Right cardiac atrium (tissue), 5 donors: Measurements from ENCODE around the gene IMMP2L. TPM values are rescaled to one million over a fixed set of nuclear protein-coding genes. Genes with fewer than 3 reads are reported as not detected.

Experiments
- ATAC-seq, 2 donors: fragments of 200-7000 bp; cut with Tn5 transposase; one replicate each; pipeline versions ENCODE4 v1.8.0 to v1.9.1; 2020; ENCODE audit warnings: moderate library complexity in 2 of 2, mild to moderate bottlenecking in 1 of 2
- DNase-seq, 3 donors: peaks; one replicate each; pipeline ENCODE4 v3.0.0-alpha.2; 2020
- H3K27ac ChIP-seq: one replicate; pipeline ENCODE4 v1.5.1; 2013; ENCODE audit warnings: mild to moderate bottlenecking, low read length, control low read depth, moderate library complexity
- H3K27me3 ChIP-seq: one replicate; pipeline ENCODE4 v1.6.1; 2013; ENCODE audit not compliant: control insufficient read depth, insufficient read depth
- H3K4me1 ChIP-seq: one replicate; pipeline ENCODE4 v1.6.1; 2013; ENCODE audit warnings: low read length; ENCODE audit not compliant: control insufficient read depth, insufficient read depth
- H3K4me3 ChIP-seq: one replicate; pipeline ENCODE4 v1.5.1; 2013; ENCODE audit warnings: low read length, control low read depth
- H3K9me3 ChIP-seq: one replicate; pipeline ENCODE4 v1.6.1; 2013; ENCODE audit warnings: low read length; ENCODE audit not compliant: control insufficient read depth
- WGBS: extraction: QIAGEN DNeasy Blood & Tissue Kit; methylation state at CpG from one replicate; pipeline ENCODE4 v1.1.7; 2013; 5-methylcytosine and 5-hydroxymethylcytosine counted together
- intact Hi-C, 4 donors: fragments of 100-400 bp; cut with DNase I; formaldehyde crosslinking; loops; one replicate each; pipeline versions ENCODE4 v1.11.0 to v1.14.0; 2022 to 2023
- polyA plus RNA-seq: library from polyadenylated mRNA; stranded (reverse); fragments of 200-250 nt; gene quantifications from one replicate; pipeline ENCODE4 v1.2.3, GENCODE V29; 2013
- total RNA-seq, 4 donors: library from RNA; stranded (reverse); fragmentation: NEBNext Ultra II Directional; extraction: Animal tissue kit (Norgen Biotek cat#: 25700); gene quantifications; one replicate each; pipeline ENCODE4 v1.2.1, GENCODE V29; 2021
- donor health status: healthy with polysubstance abuse.
- donor health status: DM: no; HTN: yes; CAD: no.
- donor health status: DM: no; HTN: no; CAD: no.
- donor health status: DM: no; HTN: yes; CAD: no; lungs with severe emphysema.
- donor health status: DM: yes; HTN: yes; CAD: no.

The IMMP2L gene
- total and polyA plus RNA-seq, 5 donors: 6.6 to 16.2 (median 13.9) TPM

- intact Hi-C loops: no loop called here
- 91% methylated on average over 2 of the region's 2 CpGs for WGBS
- DNase-seq (no peak), ATAC-seq (no peak)
- Histone ChIP-seq H3K9me3 (no peaks in the 10 kb centered on the region), H3K27me3 (no peaks in the 10 kb centered on the region), H3K27ac (no peak overlapping the region), H3K4me3 (no peak overlapping the region), H3K4me1 (no peaks in the 10 kb centered on the region)
Measured at GRCh38 chr7:110914263-110914662, 648.0 kb downstream of the IMMP2L start.

GRCh38 chr7:110911632-110912031, 650.7 kb downstream of the IMMP2L start:
- no peaks in the 10 kb centered on the region for H3K27me3 ChIP-seq
- no peak overlapping the region for H3K4me3 ChIP-seq
- no peaks in the 10 kb centered on the region for H3K9me3 ChIP-seq
- ATAC-seq (no peak), DNase-seq (no peak)
- intact Hi-C loops: no loop called here
- H3K27ac ChIP-seq: no peak overlapping the region
- 88% methylated on average over 2 of the region's 2 CpGs for WGBS
- peaks cover 2% of the 10 kb centered on the region for H3K4me1 ChIP-seq

- no peak overlapping the region for H3K27ac ChIP-seq
- intact Hi-C loops: no loop called here
- no peaks in the 10 kb centered on the region for H3K9me3 ChIP-seq
- H3K4me3 ChIP-seq: no peak overlapping the region
- ATAC-seq (peak; percentile 60 to 62), DNase-seq (no peak)
- WGBS: 42% methylated on average over 3 of the region's 3 CpGs
- no peaks in the 10 kb centered on the region for H3K27me3 ChIP-seq
- H3K4me1 ChIP-seq: peaks cover 2% of the 10 kb centered on the region
Measured at GRCh38 chr7:110909117-110909516, 653.2 kb downstream of the IMMP2L start.

- H3K9me3 ChIP-seq: no peaks in the 10 kb centered on the region
- H3K27me3 ChIP-seq: no peaks in the 10 kb centered on the region
- ATAC-seq: no peak
- no peak overlapping the region for H3K4me3 ChIP-seq
- peaks cover 2% of the 10 kb centered on the region for H3K4me1 ChIP-seq
- no peak for DNase-seq
- intact Hi-C loops: no loop called here
- 85% methylated on average over 4 of the region's 4 CpGs for WGBS
- H3K27ac ChIP-seq: no peak overlapping the region
Measured at GRCh38 chr7:110905773-110906566, 656.3 kb downstream of the IMMP2L start.

- no peak for ATAC-seq
- no peaks in the 10 kb centered on the region for H3K9me3 ChIP-seq
Measured at GRCh38 chr7:110898516-110898915, 663.8 kb downstream of the IMMP2L start.

GRCh38 chr7:110897538-110897937, 664.8 kb downstream of the IMMP2L start:
- Histone ChIP-seq H3K27me3 (no peaks in the 10 kb centered on the region), H3K4me3 (no peak overlapping the region), H3K27ac (no peak overlapping the region), H3K9me3 (no peaks in the 10 kb centered on the region), H3K4me1 (no peaks in the 10 kb centered on the region)
- 88% methylated on average over 1 of the region's 1 CpG for WGBS
- intact Hi-C loops: no loop called here
- no peak for DNase-seq
- no peak for ATAC-seq

More at GRCh38 chr7:110898516-110898915, 663.8 kb downstream of the IMMP2L start:
- Histone ChIP-seq H3K4me1 (no peaks in the 10 kb centered on the region), H3K4me3 (no peak overlapping the region), H3K27me3 (no peaks in the 10 kb centered on the region), H3K27ac (no peak overlapping the region)
- intact Hi-C loops: no loop called here
- no peak for DNase-seq

- no peak overlapping the region for H3K4me3 ChIP-seq
- H3K4me1 ChIP-seq: no peaks in the 10 kb centered on the region
- no peaks in the 10 kb centered on the region for H3K9me3 ChIP-seq
- no peak for DNase-seq
- H3K27ac ChIP-seq: no peak overlapping the region
- intact Hi-C loops: no loop called here
- no peak for ATAC-seq
- WGBS: 91% methylated on average over 1 of the region's 1 CpG
- H3K27me3 ChIP-seq: no peaks in the 10 kb centered on the region
Measured at GRCh38 chr7:110894111-110894510, 668.2 kb downstream of the IMMP2L start.

GRCh38 chr7:110891197-110891596, 671.1 kb downstream of the IMMP2L start:
- 98% methylated on average over 2 of the region's 2 CpGs for WGBS
- no peak overlapping the region for H3K4me3 ChIP-seq
- no peaks in the 10 kb centered on the region for H3K27me3 ChIP-seq
- ATAC-seq (no peak), DNase-seq (no peak)
- no peaks in the 10 kb centered on the region for H3K9me3 ChIP-seq
- intact Hi-C loops: no loop called here
- H3K4me1 ChIP-seq: no peaks in the 10 kb centered on the region
- no peak overlapping the region for H3K27ac ChIP-seq

GRCh38 chr7:110890101-110890500, 672.2 kb downstream of the IMMP2L start:
- no peaks in the 10 kb centered on the region for H3K4me1 ChIP-seq
- WGBS: 93% methylated on average over 4 of the region's 4 CpGs
- no peak for ATAC-seq
- no peak for DNase-seq
- H3K4me3 ChIP-seq: no peak overlapping the region
- intact Hi-C loops: no loop called here
- H3K27ac ChIP-seq: no peak overlapping the region
- H3K9me3 ChIP-seq: no peaks in the 10 kb centered on the region
- H3K27me3 ChIP-seq: no peaks in the 10 kb centered on the region

- Histone ChIP-seq H3K4me1 (no peaks in the 10 kb centered on the region), H3K27ac (no peak overlapping the region), H3K27me3 (no peaks in the 10 kb centered on the region), H3K9me3 (no peaks in the 10 kb centered on the region), H3K4me3 (no peak overlapping the region)
- DNase-seq (no peak), ATAC-seq (no peak)
- WGBS: 88% methylated on average over 6 of the region's 6 CpGs
- intact Hi-C loops: no loop called here
Measured at GRCh38 chr7:110889335-110889734, 673.0 kb downstream of the IMMP2L start.

GRCh38 chr7:110888641-110889040, 673.7 kb downstream of the IMMP2L start:
- no peak overlapping the region for H3K4me3 ChIP-seq
- H3K27ac ChIP-seq: no peak overlapping the region
- H3K4me1 ChIP-seq: no peaks in the 10 kb centered on the region
- ATAC-seq (no peak), DNase-seq (no peak)
- intact Hi-C loops: no loop called here
- no peaks in the 10 kb centered on the region for H3K9me3 ChIP-seq
- 50% methylated on average over 3 of the region's 3 CpGs for WGBS
- H3K27me3 ChIP-seq: no peaks in the 10 kb centered on the region

GRCh38 chr7:110885474-110885873, 676.8 kb downstream of the IMMP2L start:
- ATAC-seq: no peak
- no peak for DNase-seq
- no peaks in the 10 kb centered on the region for H3K4me1 ChIP-seq
- WGBS: 81% methylated on average over 4 of the region's 4 CpGs
- H3K4me3 ChIP-seq: no peak overlapping the region
- H3K27ac ChIP-seq: no peak overlapping the region
- no peaks in the 10 kb centered on the region for H3K27me3 ChIP-seq
- H3K9me3 ChIP-seq: no peaks in the 10 kb centered on the region
- intact Hi-C loops: no loop called here
